HG03095 (cell line): ENCODE data around the gene HK2.
"Not testable (repeated sequence)": the region's sequence is repeated elsewhere in the genome, so short reads cannot be mapped to it uniquely, and the experiment has no call there.

Experiments
- ATAC-seq: cut with Tn5 transposase; IDR thresholded peaks from one replicate; pipeline ENCODE4 v1.9.1; 2021; ENCODE audit warnings: moderate library complexity; ENCODE audit not compliant: unreplicated experiment

The HK2 gene

GRCh38 chr2:74893332-74893731 lies 59.4 kb downstream of the HK2 start:
- no peak for ATAC-seq

- no peak for ATAC-seq
Measured at GRCh38 chr2:74894272-74894981, 60.5 kb downstream of the HK2 start.

GRCh38 chr2:74895001-74895400 lies 61.1 kb downstream of the HK2 start:
- ATAC-seq, result no peak

GRCh38 chr2:74896232-74896631 lies 62.3 kb downstream of the HK2 start:
- ATAC-seq, result no peak

GRCh38 chr2:74900225-74900624 lies 66.3 kb downstream of the HK2 start:
- ATAC-seq, result not testable (repeated sequence)

- ATAC-seq, result no peak
Measured at GRCh38 chr2:74902281-74902860, 68.4 kb downstream of the HK2 start.

- ATAC-seq, result no peak
Measured at GRCh38 chr2:74906395-74906794, 72.5 kb downstream of the HK2 start.

GRCh38 chr2:74907560-74907959 lies 73.6 kb downstream of the HK2 start:
- ATAC-seq, result not testable (repeated sequence)

GRCh38 chr2:74908748-74909444 lies 75.0 kb downstream of the HK2 start:
- ATAC-seq, result no peak

GRCh38 chr2:74910245-74910644 lies 76.3 kb downstream of the HK2 start:
- no peak for ATAC-seq

- no peak for ATAC-seq
Measured at GRCh38 chr2:74911061-74911460, 77.1 kb downstream of the HK2 start.

GRCh38 chr2:74915743-74916142 lies 81.8 kb downstream of the HK2 start:
- ATAC-seq, result no peak

- no peak for ATAC-seq
Measured at GRCh38 chr2:74916394-74916793, 82.5 kb downstream of the HK2 start.

- no peak for ATAC-seq
Measured at GRCh38 chr2:74917702-74918619, 84.0 kb downstream of the HK2 start.

- ATAC-seq, result no peak
Measured at GRCh38 chr2:74919827-74920226, 85.9 kb downstream of the HK2 start.

GRCh38 chr2:74921236-74921736 lies 87.4 kb downstream of the HK2 start:
- ATAC-seq, result no peak

GRCh38 chr2:74922592-74923227 lies 88.8 kb downstream of the HK2 start:
- no peak for ATAC-seq

- no peak for ATAC-seq
Measured at GRCh38 chr2:74924463-74925265, 90.7 kb downstream of the HK2 start.

GRCh38 chr2:74925361-74925786 lies 91.4 kb downstream of the HK2 start:
- no peak for ATAC-seq

GRCh38 chr2:74927621-74928020 lies 93.7 kb downstream of the HK2 start:
- ATAC-seq, result no peak
